GM19043 (cell line): ENCODE measurements around the gene PNLIP.

ENCODE experiments used
- ATAC-seq: cut with Tn5 transposase; IDR thresholded peaks from one replicate; pipeline ENCODE4 v1.9.1; 2021; ENCODE audit warnings: low read depth; ENCODE audit not compliant: unreplicated experiment

PNLIP gene

DNA sequence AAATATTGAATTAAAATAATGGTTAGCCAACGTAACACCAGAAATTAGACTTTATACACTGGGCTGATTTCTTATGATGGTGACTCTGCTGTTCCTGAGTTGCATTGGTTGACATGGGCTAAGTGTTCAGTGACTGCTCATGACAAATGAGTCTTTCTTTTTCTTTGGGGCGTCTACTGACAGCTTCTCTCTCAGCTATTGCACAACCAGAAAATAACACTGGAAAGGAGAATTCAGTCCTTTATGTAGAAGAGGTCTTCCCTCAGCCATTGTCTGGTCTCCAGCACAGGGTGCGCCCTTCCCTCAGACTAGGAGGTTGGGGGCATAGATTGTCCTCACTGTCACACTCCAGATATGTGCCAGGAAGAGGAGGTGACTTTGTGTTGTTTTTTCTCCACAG lies 21.6 kb downstream of the PNLIP start:
- no peak for ATAC-seq

DNA sequence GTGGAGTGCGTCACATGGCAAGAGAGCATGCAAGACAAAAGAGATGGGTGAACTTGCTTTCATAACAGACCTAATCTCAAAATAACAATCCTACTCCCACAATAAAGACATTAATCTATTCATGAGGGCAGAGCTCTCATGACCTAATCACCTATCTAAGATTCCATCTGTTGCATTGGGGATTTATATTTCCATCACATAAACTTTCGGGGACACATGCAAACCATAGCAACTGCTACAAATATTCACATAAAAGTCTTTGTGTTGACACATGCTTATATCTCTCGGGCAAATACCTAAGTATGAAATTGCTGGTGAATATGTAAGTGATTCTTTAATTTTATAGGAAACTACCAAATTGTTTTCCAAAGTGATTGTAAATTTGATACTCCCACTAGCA lies 29.1 kb downstream of the PNLIP start:
- no peak for ATAC-seq

DNA sequence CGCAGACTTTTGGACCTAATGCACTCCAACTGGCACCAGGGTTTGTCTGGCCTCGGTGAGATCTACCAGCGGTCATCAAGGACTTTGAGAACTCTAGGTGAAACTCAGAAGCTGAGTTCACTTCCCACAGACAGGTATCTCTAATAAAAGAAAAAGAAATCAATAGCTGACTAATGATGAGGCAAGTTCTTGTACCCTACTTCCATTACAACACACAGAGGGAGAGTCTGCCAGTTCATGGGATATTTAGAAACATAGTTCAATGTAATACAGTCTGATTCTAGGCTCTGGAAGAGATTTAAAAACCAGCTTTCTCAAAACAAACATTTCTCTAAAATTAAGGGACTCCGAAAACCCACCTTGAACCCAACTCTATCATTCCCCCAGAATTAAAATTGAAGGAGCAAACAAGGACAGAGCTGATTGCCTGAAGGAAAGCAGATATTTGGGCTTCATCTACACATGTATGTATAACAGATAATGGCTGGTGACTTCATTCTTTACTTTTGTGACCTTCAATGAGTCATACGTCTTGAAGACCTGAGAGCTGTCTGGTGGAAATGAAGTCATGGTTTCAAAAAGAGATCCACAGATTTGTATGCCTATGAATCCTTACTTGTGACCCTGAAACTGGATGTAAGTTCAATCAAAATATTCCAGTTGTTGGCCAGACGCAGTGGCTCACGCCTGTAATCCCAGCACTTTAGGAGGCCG lies 42.3 kb downstream of the PNLIP start:
- ATAC-seq: no peak

DNA sequence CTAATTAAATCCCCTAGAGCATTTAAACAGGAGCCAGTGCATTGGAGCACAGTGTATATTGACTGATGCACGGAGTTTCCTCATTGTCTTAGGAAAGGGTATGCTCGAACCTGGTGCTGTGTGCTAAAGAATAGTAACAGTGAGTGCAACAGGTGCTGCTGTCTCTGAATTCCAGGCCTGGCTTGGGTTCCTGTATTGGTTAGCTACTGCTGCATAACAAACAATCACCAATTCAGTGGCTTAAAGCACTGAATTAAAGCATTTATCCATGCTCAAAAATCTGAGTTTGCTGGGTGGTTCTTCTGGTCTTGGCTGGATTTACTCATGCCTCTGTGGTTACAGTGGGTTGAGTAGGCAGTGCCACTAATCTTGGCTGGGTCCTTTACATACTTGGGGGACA lies 43.3 kb downstream of the PNLIP start:
- no peak for ATAC-seq

DNA sequence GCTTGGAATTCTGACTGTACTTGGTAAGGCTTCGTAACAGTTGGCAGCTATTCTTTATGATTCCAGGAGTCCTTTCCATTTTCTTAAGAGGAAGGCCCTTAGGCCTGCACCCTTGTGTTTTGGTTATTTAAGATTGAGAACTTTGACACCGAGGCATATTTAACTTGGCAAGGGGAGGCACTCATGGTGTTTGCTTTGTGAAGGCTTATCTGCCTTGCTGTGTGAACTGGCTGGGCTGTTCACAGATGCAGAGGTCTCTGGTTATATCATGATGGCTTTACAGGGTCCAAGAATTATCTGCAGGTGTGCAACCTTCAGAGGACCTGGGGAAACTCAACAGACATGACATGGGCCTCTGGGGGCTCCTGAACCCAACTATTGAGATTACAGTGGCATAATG lies 44.2 kb downstream of the PNLIP start:
- no peak for ATAC-seq

DNA sequence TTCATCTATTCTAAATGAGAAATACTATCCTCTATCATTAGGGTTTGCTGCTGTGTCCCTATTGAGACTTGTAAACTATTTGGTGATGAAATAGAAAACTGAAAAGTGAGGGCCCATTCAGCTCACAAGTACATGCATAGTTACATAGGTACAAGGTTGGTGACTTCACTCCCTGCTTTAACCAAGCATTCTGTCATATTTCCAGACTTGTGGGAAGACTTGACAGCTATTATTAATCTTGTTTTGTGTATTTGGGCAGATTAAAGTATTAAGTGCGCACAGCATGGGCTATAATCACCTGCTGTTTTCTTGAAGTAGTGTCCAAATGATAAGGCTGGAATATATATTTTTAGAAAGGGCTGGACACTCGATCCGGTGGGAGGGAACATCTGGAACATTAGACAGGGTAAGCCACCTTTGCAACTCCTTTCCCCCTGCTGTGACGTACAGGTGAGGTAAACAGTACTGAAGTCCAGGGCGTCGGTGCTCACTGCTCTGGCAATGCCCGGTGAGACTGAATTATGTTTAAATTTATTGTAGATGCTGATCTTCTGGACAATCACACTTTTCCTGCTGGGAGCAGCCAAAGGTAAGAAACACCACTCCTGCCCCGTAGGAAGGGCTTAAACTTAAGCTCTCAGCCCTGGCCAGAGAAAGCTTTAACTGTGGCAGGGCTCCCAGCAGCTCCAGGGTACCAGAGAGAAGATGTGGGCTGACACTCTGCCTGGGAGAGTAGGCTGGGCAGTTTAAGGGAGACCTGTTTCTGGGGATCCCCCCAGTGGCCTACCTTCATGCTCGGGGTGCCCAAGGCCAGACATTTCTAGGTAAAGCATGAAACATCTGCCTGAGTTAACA lies 45.1 kb downstream of the PNLIP start, which contains the start of gene PNLIPRP1:
Gene PNLIPRP1, plus strand, starts transcription at position 370 of the 855 bp plus-strand sequence. Its CDS starts 171 bp downstream, at position 541.
- no peak for ATAC-seq

DNA sequence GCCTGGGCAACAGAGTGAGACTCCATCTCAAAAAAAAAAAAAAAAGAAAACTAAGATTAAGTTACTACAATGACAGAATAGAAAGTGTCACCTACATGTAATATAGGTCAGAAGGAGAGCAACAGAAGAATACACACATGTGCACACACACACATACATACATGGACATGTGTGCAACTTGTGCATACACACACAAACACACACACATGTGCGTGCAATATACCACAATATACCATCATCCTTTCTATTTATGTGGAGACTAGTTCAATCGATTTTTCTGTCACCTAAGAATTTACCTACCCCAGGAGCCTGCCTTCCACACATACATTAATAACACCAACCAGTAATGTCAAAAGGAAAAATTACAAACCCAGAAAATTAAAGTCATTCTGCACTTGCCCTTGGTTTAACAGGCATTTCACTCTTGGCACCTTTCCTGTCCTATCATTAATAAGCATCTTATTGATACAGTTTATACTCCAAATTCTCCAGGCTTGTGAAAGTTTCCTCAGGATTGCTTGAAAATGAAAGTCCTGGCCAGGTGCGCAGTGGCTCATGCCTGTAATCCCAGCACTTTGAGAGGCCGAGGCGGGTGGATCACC lies 47.5 kb downstream of the PNLIP start:
- ATAC-seq: no peak

DNA sequence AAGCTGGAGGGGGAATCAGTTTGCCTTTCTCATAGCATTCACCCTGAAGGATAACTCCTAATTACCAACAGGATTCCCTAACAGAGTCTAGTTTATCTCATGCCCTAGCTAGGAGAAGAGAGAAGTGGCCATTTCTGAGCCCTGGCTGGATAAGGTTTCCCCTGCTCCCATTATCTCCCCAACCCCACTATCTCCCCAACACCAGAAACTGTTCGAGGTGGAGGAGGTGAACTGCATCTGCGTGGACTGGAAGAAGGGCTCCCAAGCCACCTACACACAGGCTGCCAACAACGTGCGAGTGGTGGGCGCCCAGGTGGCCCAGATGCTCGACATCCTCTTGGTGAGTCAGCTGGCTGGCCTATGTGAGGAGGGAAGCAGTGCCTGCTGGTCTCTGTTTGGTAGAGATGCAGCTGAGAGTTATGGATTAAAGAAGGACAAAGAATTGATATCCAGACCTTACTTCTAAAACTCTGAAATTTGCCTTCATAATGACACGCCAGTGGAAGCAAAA lies 48.8 kb downstream of the PNLIP start:
- ATAC-seq: no peak

DNA sequence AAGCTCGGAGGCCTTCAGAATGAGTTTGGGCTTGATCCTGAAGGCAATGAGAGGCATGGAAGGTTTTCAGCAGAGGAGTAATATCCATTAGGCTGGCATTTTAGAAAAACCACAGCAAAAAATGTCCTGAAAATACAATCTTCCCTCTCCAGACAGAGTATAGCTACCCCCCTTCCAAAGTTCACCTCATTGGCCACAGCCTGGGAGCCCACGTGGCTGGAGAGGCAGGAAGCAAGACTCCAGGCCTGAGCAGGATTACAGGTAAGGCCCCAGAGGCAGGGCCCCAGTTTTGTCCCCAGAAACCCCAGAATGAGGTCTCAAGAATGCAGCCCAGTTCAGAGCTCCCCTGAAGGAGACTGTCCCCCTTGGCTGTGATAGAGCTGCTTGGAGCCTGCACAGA lies 50.3 kb downstream of the PNLIP start:
- ATAC-seq: no peak

DNA sequence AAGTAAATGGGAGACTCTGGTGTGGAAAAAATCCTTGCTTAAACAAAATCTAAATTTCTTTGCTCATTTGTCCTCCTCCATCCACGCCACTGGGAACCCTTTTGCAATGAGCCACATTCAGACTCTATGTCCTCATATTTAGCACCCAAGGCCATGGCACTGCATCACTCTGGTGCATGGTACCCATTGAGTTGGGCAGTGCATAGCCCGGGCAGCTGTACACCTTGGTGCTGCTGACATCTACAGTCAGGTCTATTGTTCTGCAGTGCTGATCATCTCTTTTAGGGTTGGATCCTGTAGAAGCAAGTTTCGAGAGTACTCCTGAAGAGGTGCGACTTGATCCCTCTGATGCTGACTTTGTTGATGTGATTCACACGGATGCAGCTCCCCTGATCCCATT lies 51.8 kb downstream of the PNLIP start:
- no peak for ATAC-seq

DNA sequence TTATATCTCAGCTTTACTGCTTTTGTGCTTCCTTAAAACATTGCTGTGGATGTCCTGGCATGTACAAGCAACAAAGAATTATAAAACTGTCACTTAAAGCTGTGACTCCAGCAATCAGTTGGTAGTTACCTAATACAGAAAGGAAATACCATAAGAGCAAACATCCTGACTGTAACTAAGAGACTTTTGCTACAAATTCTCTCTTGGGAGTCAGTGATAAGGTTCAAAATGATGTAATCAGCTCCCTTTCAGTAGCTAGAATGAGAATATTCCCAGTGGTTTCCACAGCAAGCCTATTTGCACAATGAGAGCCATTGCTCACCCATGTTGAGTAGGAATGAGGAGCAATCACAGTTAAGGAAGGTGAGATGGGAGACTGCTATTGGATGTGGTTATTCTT lies 52.6 kb downstream of the PNLIP start:
- no peak for ATAC-seq

DNA sequence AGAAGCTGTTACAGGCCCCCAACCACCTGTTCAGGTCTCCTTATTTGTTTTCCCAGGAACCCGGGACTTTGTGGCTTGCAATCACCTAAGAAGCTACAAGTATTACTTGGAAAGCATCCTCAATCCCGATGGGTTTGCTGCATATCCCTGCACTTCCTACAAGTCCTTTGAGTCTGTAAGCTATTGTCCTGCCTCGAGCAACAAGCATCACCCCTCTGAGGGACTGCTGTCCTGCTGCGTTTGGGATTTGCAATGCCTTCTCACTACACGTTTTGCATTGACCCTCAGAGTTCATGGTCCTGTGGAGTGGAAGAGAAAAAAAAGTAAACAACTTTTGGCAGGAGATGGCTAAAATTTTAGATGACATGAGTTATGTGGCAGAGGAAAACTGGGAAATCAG lies 54.3 kb downstream of the PNLIP start:
- ATAC-seq: no peak

DNA sequence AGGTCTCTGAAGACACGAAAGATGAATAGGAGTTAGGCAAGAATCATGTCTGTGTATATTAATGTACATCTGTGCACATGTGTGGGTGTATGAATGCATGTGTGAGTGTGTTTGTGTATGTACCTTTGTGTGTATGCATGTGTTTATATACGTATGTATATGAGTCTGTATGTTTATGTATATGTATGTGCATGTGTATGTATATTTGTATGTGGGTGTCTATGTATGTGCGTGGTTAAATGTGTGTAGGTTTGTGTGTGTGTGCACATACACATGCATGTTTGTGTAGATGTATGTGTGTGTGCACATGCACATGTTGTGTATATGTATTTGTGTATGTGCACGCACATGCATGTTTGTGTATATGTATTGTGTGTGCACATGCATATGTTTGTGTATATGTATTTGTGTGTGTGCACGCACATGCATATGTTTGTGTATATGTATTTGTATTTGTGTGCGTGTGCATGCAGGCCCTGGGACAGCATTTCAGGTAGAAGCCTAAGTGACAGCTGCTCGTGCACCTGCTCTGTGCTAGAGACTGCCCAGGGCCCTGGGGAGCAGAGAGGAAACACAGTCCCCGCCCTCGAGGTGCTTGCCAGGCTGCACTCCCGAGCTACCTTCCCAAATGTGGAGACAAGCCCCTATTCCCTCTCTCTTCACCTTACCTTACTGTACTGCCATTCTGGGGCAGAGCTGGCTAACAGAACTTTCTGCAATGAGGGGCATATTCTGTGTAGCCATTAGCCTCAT lies 57.1 kb downstream of the PNLIP start:
- no peak for ATAC-seq

DNA sequence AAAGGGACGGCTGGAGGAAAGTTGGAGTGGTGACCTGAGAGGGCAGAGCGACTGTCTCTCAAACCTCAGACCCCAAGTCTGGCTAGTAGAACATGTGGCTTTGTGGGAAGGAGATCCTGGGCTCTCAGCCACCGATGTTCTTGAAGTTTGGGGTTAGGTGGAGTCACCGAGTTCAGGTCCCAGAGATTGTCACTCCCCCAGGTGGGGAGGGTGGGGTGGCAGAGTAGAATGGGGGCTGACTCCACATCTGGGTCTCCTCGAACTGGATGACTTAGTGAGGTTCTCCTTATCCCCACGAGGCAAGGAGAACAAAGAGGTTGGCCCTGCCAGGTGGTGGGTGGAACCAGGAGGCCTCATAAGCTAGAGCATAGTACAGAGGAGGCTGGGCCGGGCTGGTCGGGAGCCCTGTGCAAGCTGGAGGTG lies 60.3 kb downstream of the PNLIP start:
- no peak for ATAC-seq

DNA sequence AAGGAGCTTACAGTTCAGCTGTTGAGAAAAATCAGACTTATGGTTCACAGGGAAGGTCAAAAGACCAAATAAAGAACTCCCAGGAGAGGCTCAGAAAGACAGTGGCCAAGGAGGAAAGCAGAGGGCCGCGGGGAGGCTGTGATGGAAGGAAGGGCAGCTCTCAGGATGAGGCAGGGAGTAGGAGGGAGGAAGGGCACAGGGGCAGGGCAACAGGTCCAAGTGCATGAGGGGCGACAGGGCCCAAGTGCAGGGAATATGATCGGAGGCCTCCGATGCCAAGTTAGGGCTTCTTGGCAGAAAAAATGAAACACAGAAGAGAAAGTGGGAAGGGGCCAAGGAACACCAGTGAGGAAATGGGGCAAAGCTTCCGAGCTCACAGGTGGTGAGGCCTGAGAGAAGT lies 61.6 kb downstream of the PNLIP start:
- no peak for ATAC-seq

DNA sequence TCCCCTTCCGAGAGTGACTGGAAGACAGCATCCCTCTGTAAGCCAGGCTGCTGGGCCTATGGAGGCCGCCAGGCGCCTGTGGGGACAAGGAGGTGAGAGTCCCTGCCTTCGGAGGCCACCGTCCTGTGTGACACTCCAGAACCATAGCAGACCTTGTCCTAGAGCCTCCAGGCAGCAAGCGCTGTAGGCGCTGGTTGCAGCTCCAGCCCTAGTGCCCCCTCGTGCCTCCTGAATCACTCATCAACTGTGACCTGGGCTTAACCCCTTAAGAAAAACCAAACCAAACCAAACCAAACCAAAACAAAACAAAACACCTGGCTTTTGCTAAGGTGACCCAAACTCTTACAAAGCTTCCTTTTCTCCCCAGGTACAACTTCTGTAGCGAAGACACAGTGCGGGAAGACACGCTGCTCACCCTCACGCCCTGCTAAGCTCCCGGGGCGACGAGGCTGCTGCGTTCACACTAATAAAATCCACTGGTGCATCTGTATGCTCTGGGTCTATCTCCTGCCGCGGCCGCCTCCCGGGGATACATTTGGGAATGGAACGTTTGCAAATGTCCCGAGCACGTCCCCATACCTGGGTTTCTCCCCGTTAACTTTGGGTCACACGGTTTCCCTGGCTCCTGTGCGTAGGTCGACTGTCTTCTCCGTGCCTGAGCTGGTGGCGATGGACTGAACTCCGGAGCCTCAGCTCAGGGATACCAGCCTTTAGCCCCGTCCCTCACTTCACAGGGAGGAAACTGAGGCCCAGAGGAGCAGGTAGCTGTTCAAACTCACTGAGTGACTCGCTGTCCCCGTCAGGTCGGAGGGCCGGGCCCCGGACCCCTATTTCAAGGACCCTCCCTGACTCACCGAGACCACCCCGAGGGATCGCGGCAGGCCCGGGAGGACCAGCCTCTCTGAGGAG lies 63.2 kb downstream of the PNLIP start:
- ATAC-seq: no peak

DNA sequence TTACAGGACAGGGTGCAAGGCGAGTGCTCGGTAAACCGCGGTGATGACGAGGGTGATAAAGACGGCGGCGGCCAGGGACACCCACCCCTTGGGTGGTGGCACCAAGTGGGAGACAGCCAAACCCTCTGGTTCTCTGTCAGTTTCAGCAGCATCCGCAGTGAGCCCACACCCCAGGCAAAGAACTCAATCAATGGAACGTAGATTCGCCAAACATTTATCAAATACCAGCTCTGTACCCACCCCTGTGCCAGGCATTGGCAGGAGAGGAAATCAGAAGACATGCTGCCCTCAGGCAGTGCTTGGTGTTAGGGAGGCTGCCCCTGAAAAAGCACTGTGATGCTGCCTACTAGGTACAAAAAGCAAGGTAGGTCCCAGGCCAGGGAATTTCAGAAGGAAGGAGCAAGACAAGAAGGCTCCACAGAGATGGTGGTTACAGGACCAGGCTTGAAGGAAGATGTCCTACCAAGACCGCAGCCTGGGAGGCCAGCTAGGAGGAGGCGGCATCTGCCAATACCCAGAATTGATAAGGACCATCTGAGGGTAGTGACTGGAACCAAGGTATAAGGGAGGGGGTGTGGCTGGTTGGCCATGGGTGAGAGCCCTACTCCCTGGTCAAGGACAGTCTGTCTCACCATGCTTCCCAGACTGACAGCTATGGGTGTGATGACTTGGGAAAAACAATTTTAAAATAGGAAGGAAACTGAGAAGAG lies 64.9 kb downstream of the PNLIP start:
- no peak for ATAC-seq

DNA sequence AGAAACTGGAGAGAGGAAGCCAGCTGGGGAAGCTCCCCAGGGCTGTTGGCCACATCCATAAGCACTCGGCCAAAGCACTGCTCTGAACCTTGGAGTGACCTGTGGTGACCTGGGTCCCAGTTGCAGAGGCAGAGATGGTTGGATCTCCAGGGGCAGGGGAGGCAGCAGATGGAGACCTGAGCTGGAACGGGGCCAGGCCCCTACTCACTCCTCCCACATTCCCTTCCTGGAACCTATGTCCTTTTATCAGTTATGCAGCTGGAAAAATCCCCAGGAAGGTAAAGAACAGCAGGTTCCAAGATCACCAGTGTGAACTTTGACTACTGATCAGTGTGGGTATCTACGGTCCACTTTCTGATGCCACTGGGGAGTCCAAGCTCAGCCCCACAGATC lies 65.4 kb downstream of the PNLIP start:
- ATAC-seq: no peak
